Dermis blood vessel endothelial cell (primary cell): ENCODE results near the gene TXNRD2. TPM values are rescaled to one million over a fixed set of nuclear protein-coding genes. Genes with fewer than 3 reads are reported as not detected.

Experiments used
- DNase-seq: peaks from one replicate; pipeline ENCODE4 v3.0.0; 2010
- total RNA-seq: library from RNA; depleted of rRNA; stranded (reverse); fragments of >200 nt; gene quantifications from 2 replicates; pipeline ENCODE4 v1.2.3, GENCODE V29; 2014

TXNRD2 gene
- 81.9 and 129 TPM in 2 replicates for total RNA-seq

- DNase-seq = peak; percentile 72
Measured at GRCh38 chr22:19941365-19942082, at the start of gene TXNRD2, which contains the start of gene COMT. TXNRD2 (minus strand) TSS chr22:19941818; CDS start chr22:19941803, 15 bp downstream. COMT (plus strand) TSS chr22:19941772; CDS start chr22:19962527, 20,755 bp downstream.

DNA sequence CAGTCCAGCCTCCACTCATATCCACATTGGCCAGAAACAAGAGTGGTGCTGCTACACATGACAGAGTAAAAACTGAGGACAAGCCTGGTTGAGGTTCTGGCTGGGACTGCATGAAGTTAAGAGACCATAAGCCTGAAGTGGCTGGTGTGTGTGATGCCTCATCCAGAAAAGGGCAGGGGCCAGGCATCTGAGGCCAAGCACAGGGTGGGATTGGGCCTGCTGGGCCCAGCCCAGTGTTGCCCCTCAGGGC, 49.7 kb upstream of the TXNRD2 start:
- no peak for DNase-seq

DNA sequence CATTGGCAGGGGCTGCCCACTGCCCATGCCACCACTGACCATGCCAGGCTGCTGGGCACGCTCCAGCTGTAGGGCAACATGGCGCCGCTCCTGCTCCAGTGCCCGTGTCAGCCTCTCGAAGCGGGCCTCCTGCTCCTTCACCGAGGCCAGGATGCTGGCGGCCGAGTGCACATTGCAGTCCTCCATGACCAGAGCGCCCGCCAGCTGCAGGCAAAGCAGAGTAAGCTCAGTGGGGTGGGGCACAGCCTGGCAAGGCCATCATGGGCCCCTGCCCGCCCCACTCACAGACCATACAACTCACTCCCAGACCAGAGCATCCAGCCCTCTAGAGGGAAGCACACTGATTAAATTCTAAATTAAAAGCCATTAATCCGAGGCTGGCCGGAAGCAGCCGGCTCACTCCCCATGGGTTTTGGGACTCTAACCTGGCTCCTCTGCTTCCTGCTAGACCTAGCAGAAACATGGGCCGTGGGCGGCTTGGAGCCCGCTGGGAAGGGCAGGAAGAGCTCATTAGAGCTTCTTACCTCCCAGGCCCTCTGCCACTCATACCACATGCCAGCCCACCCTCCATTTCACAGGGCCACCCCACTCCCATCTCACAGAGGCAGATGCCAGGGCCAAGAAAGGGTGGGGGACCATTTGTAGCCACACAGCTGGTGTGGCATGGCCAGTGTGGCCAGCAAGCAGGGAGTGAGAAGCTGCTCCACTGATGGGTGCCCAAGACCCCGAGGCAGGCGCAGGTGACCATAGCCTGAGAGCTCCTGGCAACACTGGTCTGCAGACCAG, 49.2 kb upstream of the TXNRD2 start:
- no peak for DNase-seq

DNA sequence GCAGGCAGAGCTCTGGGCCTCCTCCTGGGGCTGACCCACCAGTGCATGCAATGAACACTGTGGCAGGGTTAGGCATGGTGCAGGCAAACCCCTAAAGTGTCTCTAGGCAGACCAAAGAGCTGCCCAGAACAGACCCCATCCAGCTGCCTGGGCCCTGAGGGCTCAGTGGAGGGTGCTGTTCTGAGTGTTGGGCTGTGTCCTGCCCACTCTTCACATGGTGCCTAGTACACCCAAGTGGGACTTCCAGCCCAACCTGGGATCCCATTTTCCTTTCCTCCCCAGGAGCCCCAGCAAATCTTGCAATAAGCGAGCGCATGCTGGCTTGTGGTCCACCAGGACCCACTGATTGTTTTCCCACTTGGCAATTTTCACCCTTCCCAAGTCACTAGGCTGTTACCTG, 48.6 kb upstream of the TXNRD2 start:
- DNase-seq = no peak

GRCh38 chr22:19989725-19990067, 48.1 kb upstream of the TXNRD2 start:
- no peak for DNase-seq

GRCh38 chr22:19988965-19989724, 47.5 kb upstream of the TXNRD2 start:
- DNase-seq = no peak

DNA sequence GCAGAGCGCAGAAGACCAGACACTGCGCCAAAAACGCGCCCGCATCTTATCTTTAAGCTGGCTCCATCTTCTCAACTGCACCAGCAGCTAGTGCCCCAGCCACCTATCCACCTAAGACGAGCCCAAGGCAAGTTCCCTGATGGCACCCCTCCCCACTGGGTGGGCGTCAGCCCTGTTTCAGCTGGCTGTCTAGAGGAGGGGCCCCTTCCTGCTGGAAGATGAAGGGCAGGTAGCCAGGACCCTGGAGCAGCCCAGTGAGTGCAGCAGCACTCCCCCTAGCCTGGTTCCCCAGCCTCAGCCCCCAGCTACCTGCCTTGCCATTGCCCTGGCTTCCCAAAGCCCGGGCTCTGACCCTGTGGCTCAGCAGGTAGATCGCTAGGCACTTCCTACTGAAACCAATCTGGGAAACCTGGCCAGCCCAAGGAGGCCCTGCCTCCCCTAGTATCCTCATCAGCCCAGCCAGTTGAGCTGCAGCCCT, 46.8 kb upstream of the TXNRD2 start:
- DNase-seq = no peak

- no peak for DNase-seq
Measured at GRCh38 chr22:19987394-19988306, 46.0 kb upstream of the TXNRD2 start.

DNA sequence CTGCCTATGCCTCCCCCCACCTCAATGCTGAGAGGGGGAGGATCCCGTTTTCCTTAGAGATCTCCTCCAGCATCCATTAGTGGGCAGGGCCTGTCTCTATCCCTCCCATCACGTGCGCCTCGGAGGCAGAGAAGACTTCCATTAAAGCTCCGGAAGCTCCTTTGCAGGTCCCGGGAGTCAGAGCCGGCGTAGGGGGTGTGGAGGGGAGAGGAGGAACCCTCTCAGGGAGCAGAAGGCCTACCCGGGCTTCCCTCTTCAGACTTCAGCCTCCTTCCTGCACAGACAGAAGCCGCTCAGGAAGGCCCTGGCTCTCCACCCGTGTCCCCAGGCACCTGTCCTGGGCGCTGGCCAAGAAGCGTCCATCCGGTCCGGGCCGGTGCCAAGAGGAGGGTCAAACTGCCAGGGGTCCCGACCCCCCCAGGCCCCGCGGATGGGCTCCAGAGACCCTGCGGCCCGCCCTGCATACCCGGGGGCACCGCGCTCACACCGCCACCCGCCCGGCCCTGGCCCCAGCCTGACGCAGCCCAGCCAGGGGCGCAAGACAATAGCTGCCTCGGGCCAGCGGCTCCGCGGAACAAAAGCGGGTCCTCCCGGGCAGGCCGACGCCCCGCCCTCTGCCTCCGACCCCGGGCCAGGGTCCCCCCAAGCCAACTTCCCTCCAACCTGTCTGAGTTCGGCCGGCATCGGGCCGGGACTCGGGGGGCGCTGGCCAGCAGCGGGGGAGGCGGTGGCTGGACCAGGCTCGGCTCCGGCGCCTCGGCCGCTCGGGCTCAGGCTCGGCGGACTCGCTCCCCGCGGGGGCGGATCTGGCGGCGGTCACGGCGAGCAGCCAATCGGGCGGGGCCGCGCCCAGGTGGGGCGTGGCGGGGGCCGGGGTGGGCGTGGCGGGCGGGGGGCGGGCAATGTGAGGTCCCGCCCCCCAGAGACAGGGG, 45.1 kb upstream of the TXNRD2 start:
- peak; percentile 87 for DNase-seq

- no peak for DNase-seq
Measured at GRCh38 chr22:19986011-19986409, 44.4 kb upstream of the TXNRD2 start.

DNA sequence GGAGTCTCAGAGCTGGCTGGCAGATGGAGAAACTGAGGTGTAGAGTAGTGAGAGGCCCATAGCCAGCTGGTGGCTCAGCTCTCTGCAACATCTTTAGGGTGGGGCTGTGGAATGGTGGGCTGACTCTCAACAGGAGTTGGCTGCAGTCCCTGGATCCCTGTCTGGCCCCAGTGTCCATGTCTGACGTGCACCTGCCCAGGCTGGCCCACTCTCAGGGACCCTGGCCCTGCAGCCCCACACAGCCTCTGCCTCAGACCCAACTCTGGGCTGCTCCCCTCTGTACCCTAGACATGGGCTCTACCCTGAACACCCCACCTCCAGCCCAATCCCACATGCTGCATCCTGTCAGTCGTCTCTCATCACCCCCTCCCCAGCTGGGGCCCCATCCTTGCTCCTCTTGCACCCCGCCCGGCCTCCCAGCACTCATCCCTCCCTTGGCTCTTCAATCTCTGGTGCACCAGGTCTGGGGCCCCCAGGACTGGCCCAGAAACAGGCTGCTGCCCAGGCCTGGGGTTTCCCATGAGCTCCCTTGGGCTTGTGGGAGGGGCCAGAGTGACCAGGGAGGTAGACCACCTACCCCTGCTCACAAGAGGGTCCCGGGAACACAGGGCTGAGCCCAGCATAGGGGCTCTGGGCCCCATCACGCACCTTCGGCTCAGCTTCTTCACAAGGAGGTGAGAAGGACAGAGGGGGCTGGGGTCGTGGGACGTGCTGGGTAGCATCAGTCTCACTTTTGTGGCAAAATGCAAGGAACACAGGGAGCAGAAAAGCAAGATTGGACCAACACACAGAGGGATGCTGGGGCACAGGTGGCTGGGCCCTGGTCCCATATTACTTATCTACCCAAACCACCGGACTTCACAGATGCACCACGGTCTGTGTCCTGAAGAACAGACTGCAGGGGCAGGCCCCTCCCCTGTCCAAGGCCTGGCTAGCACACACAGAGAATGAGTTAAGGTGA, 43.5 kb upstream of the TXNRD2 start:
- DNase-seq = no peak

DNA sequence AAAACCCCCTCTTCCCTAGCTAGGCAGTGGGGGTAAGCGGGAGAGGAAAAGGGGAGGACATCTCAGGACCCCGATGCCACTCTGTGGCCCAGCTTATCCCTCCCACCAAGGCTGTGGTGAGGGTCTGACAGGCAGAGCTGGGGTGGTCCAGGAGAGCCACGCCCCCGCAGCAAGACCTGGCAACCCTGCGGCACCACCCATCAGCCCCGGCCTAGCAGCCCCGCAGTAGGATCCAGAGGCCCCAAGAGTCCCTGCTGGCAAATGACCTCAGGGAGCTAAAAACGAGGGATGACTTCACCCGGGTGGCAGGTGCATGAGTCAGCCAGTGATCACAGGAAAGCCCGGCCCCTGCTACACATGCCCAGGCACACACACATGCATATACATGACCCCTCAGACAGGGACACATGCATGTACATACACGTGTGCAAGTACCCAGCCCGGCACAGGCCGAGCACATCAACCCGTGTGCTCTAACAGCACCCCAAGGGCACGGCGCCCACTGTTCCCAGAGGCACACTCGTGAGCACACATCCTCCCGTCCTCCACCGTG, 42.7 kb upstream of the TXNRD2 start:
- DNase-seq = peak; percentile 83

GRCh38 chr22:19983741-19984140, 42.1 kb upstream of the TXNRD2 start:
- DNase-seq = no peak

GRCh38 chr22:19982991-19983578, 41.5 kb upstream of the TXNRD2 start:
- no peak for DNase-seq

- DNase-seq = no peak
Measured at GRCh38 chr22:19981961-19982920, 40.6 kb upstream of the TXNRD2 start.

- no peak for DNase-seq
Measured at GRCh38 chr22:19981171-19981960, 39.7 kb upstream of the TXNRD2 start.

- no peak for DNase-seq
Measured at GRCh38 chr22:19980766-19981165, 39.1 kb upstream of the TXNRD2 start.
